NAMALWA (cell line): ENCODE data around the gene GRIN2A.

ENCODE experiments used
- DNase-seq: peaks from one replicate; pipeline ENCODE4 v3.0.0-alpha.2; 2015; ENCODE audit warnings: low spot score

GRIN2A gene

DNA sequence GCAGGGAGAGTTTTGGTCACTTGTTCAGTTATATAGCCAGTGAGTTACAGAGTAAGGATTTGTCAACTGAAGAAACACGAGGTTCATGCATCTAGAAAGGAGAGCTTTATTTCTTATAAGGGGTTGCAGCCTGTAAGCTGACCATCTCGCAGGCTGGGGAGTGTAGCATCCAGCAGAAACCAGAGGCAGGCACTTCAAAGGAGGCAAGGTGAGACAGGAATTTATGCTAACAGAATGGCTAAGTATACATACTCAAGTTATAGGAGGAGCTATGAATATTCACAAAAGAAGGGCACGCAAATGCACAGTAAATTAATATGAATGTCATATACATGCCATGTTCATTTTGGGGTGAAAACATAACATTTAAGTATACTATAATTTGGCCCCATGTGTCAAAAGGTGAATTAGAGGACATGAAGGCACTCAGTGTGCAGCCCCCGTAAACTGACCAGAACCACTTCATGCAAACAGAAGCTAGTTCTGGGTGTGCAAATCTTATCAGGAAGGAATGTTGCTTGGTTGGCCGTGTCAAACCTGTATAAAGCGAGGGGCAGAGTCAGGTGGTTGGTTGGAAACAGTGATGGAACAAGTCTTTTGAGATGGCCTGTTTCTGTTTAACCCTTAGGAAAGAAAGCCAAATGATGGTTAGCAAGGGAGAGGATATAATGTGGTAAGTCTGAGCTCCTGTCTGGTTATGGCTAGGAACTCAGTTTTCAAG, 97.0 kb downstream of the GRIN2A start:
- no peak for DNase-seq

DNA sequence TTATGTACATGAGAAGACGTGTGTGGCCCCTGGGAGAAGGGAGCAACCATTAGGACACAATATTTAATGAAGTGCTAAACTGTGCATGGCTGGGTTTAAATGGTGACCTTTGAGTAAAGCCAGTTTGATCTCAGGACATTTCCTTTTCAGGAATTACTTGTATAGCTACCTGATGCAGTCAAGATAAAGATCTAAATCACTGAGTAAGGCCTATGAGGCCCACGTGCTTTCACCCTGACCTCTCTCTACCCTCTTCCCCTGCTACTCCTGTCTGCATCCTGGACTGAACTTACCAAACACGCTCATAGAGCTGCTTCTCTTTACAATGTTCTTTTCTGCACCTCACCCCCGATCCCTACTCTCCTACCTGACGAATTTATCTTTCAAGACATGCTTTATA, 98.9 kb downstream of the GRIN2A start:
- no peak for DNase-seq

DNA sequence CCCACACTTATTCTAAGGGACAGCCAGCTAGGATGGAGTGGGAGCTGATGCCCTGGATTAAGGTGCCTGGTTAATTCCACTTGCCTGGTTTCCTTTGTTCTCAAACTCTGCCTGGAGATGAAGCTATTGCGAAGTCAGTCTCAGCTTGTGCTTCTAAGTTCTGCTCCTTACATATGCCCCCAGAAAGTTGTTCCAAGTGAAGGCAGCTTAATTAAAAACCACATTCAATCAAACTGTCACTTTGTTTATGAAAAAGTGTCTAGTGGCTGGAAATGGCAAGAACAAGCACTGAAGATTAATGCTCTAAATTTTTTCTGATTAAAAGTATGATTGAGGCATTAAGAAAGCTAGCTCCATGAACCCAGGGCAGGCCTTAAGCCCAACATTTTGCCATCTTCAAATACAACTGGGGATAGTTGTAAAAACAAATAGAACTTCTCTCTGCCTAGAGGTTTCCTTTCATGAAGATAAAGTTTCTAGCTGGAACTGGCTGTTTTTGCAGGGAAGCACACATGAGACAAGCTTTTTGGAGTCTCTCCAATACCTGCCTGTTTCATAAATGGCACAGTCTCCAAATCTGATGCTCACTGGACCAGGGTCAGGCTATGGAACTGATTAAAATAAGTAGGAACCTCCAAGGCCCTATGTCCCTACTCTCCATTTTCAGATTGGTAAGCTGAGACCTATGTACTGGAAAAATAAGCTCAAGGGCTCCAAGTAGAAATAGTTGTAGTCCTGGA, 100.9 kb downstream of the GRIN2A start:
- no peak for DNase-seq

DNA sequence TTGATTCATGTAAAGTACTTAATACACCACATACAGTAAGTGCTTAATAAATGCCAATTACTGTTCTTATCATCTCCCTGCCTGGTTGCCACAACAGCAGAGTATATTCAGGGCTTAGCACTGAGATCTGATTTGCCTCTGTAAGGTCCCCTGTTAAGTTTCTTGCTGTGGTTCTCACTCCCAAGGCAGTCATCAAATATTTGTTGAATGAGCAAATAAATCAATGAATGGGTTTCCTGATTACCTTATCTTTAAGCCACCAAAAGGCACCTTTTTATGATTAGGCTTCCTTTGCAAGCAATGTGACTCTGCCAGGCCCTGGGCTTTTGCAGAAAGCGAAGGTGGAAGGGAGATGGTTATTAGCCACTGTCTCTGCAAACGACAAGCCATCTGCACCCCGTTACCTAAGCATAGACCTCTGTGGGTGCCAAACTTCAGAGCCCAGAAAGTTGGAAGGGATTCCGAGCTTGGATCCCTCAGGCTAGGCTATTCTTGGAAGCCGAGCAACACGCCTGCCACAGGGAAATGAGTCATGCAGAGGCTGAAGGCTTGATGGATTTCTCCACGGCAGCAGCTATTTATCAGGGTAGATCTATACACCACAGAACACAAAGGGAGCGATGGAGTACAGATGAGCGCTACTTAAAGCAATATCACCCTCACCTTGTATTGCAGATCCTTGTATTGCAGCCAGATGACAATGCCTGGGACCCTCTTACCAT, 102.0 kb downstream of the GRIN2A start:
- no peak for DNase-seq

- DNase-seq = no peak
Observed at GRCh38 chr16:10078541-10078949, 103.7 kb downstream of the GRIN2A start.

DNA sequence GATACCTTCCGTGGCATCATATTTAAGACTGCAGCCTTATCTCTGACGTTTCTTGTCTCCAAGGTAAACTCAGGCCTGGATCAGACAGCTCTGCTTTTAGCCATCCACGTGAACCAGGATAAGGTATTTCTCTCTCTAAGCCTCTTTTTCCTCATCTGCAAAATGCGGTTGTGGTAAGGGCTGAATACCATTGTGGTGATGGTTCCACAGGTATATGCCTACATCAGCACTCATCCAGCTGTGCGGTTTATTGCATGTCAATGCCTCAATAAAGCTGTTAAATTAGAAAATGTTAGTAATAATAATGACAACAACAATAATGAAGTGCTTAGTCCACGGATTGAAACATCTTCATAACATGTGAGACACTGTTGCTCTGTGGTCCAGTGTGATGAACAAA, 104.4 kb downstream of the GRIN2A start:
- DNase-seq = no peak

- DNase-seq = no peak
Observed at GRCh38 chr16:10076037-10076436, 106.2 kb downstream of the GRIN2A start.

GRCh38 chr16:10070591-10070990, 111.6 kb downstream of the GRIN2A start:
- no peak for DNase-seq

DNA sequence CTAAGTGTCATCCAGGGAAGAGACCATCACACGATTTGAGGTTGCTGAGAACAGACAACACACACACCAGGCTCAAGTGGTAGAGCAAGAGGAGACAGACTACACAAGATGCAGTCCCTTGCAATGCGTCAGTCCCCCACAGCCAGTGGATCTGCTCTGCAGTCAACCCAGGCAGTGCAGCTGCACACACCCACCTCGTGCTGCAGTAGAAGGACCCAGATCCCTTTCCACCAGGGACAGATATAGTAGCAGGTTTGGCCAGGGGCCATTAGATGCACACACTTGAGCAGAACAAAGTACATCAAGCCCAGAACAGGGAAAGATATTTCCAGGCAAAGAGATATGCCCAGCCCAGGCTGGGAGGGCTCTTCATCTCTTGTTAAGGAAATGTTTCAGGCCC, 112.9 kb downstream of the GRIN2A start:
- no peak for DNase-seq

GRCh38 chr16:10067835-10068234, 114.4 kb downstream of the GRIN2A start:
- no peak for DNase-seq

DNA sequence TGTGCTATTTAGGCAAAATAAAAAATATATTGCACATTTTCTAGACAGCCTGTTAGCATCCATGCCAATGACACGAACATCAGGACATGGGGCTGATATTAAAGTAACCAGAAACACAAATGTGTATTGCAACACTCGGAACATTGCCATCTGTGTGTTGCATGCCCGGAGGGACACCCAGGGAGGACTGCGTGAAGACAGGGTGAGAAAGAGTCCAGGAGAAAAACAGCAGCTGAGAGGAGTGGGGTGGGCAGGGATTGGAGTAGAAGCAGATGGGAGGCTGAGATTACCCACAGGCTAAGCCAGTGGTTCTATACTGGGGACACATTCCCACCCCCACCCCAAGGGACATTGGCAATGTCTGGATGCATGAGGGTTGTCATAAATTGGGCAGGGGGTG, 114.8 kb downstream of the GRIN2A start:
- DNase-seq = no peak

DNA sequence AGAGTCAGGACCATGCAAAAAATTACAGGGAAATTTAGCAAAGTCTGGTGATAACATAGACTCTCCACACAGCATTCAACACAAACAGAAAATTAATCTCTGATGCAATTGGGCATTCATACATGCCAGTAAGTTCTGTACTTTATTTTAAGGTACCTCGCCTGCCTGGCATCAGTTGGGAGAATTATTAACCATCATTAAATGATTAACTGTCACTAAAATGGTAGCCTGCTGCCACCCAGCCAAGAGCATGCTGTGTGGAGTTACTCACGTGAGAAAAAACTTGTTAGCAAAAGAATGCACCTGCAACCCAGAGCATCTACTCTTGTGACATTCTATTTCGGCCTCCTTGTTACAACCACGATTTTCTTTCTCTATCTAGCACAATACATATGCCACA, 117.2 kb downstream of the GRIN2A start:
- no peak for DNase-seq

DNA sequence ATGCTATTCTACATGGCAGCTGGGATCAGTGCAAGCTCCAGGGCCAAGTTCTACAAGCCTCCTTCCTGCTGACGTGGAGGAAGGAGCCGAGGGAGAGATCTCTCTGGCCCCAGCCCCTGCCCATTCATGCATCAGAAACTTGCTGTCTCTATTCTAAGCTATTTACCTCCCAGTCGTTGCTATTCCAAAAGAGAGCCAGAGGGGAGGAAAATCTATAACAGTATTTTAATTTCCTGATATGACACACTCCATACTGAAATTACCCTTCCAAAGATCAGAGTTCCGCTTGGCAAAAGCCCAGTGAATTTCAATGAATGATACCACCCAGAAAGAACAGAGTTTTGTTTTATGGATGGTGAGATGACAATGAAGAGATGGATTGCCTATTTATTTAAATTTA, 133.4 kb downstream of the GRIN2A start:
- no peak for DNase-seq

DNA sequence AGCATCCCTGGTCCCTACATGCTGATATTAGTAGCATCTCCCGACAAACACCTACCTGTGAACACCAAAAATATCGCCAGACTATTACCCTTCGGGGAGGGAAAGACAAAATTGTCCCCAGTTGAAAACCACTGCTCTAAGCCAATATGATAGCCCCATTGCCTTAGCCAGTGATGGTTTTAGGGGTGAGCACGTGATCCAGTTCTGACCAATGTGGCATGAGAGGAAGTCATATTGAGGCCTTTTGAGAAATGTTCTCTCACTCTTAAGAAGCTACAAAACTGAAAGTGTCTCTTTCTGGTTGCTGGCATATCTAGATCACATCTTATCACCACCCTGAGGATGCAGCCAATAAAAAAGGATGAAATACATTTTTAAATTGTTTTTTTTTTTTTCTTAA, 136.3 kb downstream of the GRIN2A start:
- DNase-seq = no peak

GRCh38 chr16:10045291-10045775, 136.9 kb downstream of the GRIN2A start:
- no peak for DNase-seq

GRCh38 chr16:10040136-10041080, 141.8 kb downstream of the GRIN2A start:
- DNase-seq = no peak

GRCh38 chr16:10039220-10040096, 142.8 kb downstream of the GRIN2A start:
- peak; percentile 8 for DNase-seq

DNA sequence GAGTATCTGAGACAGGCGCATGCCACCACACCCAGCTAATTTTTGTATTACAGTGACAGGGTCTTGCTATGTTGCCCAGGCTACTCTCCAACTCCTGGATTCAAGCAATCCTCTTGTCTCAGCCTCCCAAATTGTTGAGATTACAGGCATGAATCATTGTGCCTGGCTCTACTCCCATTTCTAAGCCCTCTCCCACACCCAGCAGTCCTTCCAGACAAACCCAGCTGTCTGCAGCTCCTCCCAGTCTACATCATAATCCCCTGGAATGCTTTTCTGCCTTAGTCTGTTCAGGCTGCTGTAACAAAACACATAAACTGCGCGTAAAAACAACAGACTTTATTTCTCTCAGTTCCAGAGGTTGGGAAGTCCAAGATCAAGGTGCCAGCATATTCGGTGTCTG, 144.5 kb downstream of the GRIN2A start:
- no peak for DNase-seq

- DNase-seq = no peak
Observed at GRCh38 chr16:10036956-10037355, 145.3 kb downstream of the GRIN2A start.

DNA sequence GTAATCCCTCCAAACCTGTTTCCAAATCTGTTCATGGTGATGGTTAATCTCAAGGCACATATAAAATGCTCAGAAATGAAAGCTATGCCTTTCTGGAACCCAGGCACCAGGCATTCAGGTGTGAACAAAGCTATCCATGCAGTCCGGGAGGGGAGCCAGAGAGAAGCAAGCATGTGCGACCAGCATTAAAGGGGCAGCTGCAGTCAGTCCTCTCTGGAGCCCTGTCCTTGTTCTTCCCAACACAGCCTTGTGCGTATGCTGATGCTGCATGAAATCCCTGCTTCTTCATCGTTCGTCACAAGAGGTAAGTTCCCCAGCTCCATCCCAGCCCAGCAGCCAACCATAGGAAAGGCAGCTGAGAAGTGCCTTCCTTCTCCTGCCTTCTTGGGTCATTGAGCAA, 148.7 kb downstream of the GRIN2A start:
- DNase-seq = no peak

- no peak for DNase-seq
Observed at GRCh38 chr16:10031955-10032354, 150.3 kb downstream of the GRIN2A start.
